HEK293 (cell line): Measurements from ENCODE around the gene CACNA2D4.

Source experiments
- CTCF ChIA-PET: fragments of 350-600 bp; formaldehyde crosslinking; extraction: SDS; loops from one replicate; lab custom pipeline; 2021; ENCODE audit warnings: antibody characterized with exemption; lab: Yijun Ruan, JAX
- POLR2A ChIA-PET: fragments of 300-600 bp; formaldehyde crosslinking; extraction: SDS; loops from one replicate; lab custom pipeline; 2020; ENCODE audit warnings: antibody characterized with exemption, inconsistent platforms; lab: Yijun Ruan, JAX
- H3K27ac ChIP-seq: fragments of 200-500 bp; sonication (Bioruptor generic); 2 replicates; pipeline ENCODE4 v1.5.1; 2014; ENCODE audit warnings: low read depth, low read length, control low read depth, inconsistent platforms; ENCODE audit errors: extremely low read depth
- H3K36me3 ChIP-seq, 2 experiments: fragments of 200-500 bp in 1 of 2; sonication (Bioruptor generic) in 1 of 2; 1 replicate in 1 of 2; 2 replicates in 1 of 2; pipeline ENCODE4 v1.5.1; 2014 to 2017; ENCODE audit warnings: inconsistent platforms in 2 of 2, low read length in 2 of 2; ENCODE audit not compliant: control insufficient read depth in 2 of 2, insufficient read depth in 1 of 2
- H3K4me1 ChIP-seq: fragments of 200-500 bp; sonication (Bioruptor generic); 2 replicates; pipeline ENCODE4 v1.5.1; 2014; ENCODE audit warnings: mild to moderate bottlenecking, low read length, inconsistent platforms; ENCODE audit not compliant: control insufficient read depth, insufficient read depth
- H3K4me3 ChIP-seq: 2 replicates; pipeline ENCODE4 v1.5.1; 2011; ENCODE audit warnings: low read depth, mild to moderate bottlenecking, control low read depth, low read length, moderate library complexity
- H3K9me3 ChIP-seq: fragments of 200-500 bp; sonication (Bioruptor generic); 2 replicates; pipeline ENCODE4 v1.5.1; 2014; ENCODE audit warnings: low read depth, low read length, inconsistent platforms; ENCODE audit not compliant: control insufficient read depth, insufficient read depth
- AEBP2 ChIP-seq: fragments of 450-650 bp; formaldehyde crosslinking; IDR thresholded peaks from 2 replicates; pipeline ENCODE4 v1.5.1; 2016; ENCODE audit warnings: missing biosample characterization, missing genetic modification characterization, borderline replicate concordance
- CTCF ChIP-seq: fragments of 450-650 bp; formaldehyde crosslinking; IDR thresholded peaks from 2 replicates; pipeline ENCODE4 v1.5.1; 2016; ENCODE audit warnings: missing biosample characterization, missing genetic modification characterization
- GLI4 ChIP-seq: fragments of 450-650 bp; formaldehyde crosslinking; IDR thresholded peaks from 2 replicates; pipeline ENCODE4 v1.5.1; 2016; ENCODE audit warnings: missing biosample characterization, missing genetic modification characterization
- MYNN ChIP-seq: fragments of 450-650 bp; formaldehyde crosslinking; IDR thresholded peaks from 2 replicates; pipeline ENCODE4 v1.5.1; 2016; ENCODE audit warnings: missing biosample characterization, missing genetic modification characterization, borderline replicate concordance
- SP2 ChIP-seq: fragments of 450-650 bp; formaldehyde crosslinking; IDR thresholded peaks from 2 replicates; pipeline ENCODE4 v1.5.1; 2016; ENCODE audit warnings: missing biosample characterization, missing genetic modification characterization
- ZBTB17 ChIP-seq: fragments of 450-650 bp; formaldehyde crosslinking; IDR thresholded peaks from 2 replicates; pipeline ENCODE4 v1.5.1; 2016; ENCODE audit warnings: missing biosample characterization, missing genetic modification characterization
- ZBTB21 ChIP-seq: fragments of 450-650 bp; formaldehyde crosslinking; IDR thresholded peaks from 2 replicates; pipeline ENCODE4 v1.5.1; 2017; ENCODE audit warnings: missing biosample characterization, missing genetic modification characterization
- ZBTB6 ChIP-seq: fragments of 450-650 bp; formaldehyde crosslinking; IDR thresholded peaks from 2 replicates; pipeline ENCODE4 v1.5.1; 2017; ENCODE audit warnings: missing biosample characterization, missing genetic modification characterization
- ZNF121 ChIP-seq: fragments of 450-650 bp; formaldehyde crosslinking; IDR thresholded peaks from 2 replicates; pipeline ENCODE4 v1.5.1; 2016; ENCODE audit warnings: missing biosample characterization, missing genetic modification characterization
- ZNF280D ChIP-seq: fragments of 450-650 bp; formaldehyde crosslinking; IDR thresholded peaks from 2 replicates; pipeline ENCODE4 v1.5.1; 2016; ENCODE audit warnings: missing biosample characterization, missing genetic modification characterization
- ZNF391 ChIP-seq: fragments of 450-650 bp; formaldehyde crosslinking; IDR thresholded peaks from 2 replicates; pipeline ENCODE4 v1.5.1; 2016; ENCODE audit warnings: low read depth, missing biosample characterization, missing genetic modification characterization, borderline replicate concordance
- ZNF433 ChIP-seq: fragments of 450-650 bp; formaldehyde crosslinking; IDR thresholded peaks from 2 replicates; pipeline ENCODE4 v1.5.1; 2016; ENCODE audit warnings: missing biosample characterization, missing genetic modification characterization, low read depth
- ZNF488 ChIP-seq: fragments of 450-650 bp; formaldehyde crosslinking; IDR thresholded peaks from 2 replicates; pipeline ENCODE4 v1.5.1; 2016; ENCODE audit warnings: missing biosample characterization, missing genetic modification characterization
- ZNF513 ChIP-seq: fragments of 450-650 bp; IDR thresholded peaks from 2 replicates; pipeline ENCODE4 v1.5.1; 2018; ENCODE audit warnings: missing biosample characterization, missing genetic modification characterization
- ZNF555 ChIP-seq: fragments of 450-650 bp; formaldehyde crosslinking; conservative IDR thresholded peaks from 2 replicates; pipeline ENCODE4 v1.5.1; 2017; ENCODE audit warnings: missing biosample characterization, mild to moderate bottlenecking, missing genetic modification characterization, inconsistent platforms
- ZNF585B ChIP-seq: fragments of 450-650 bp; formaldehyde crosslinking; IDR thresholded peaks from 2 replicates; pipeline ENCODE4 v1.5.1; 2016; ENCODE audit warnings: missing biosample characterization, missing genetic modification characterization
- ZNF692 ChIP-seq: fragments of 450-650 bp; formaldehyde crosslinking; IDR thresholded peaks from 2 replicates; pipeline ENCODE4 v1.5.1; 2016; ENCODE audit warnings: missing biosample characterization, missing genetic modification characterization
- ZNF707 ChIP-seq: fragments of 450-650 bp; formaldehyde crosslinking; IDR thresholded peaks from 2 replicates; pipeline ENCODE4 v1.5.1; 2016; ENCODE audit warnings: missing biosample characterization, missing genetic modification characterization
- ZNF76 ChIP-seq: fragments of 450-650 bp; formaldehyde crosslinking; IDR thresholded peaks from 2 replicates; pipeline ENCODE4; 2016; ENCODE audit warnings: low read depth, missing biosample characterization, missing genetic modification characterization, borderline replicate concordance
- ZNF776 ChIP-seq: fragments of 450-650 bp; formaldehyde crosslinking; IDR thresholded peaks from 2 replicates; pipeline ENCODE4 v1.5.0; 2017; ENCODE audit warnings: missing biosample characterization, missing genetic modification characterization, borderline replicate concordance
- ZSCAN18 ChIP-seq: fragments of 450-650 bp; formaldehyde crosslinking; IDR thresholded peaks from 2 replicates; pipeline ENCODE4 v1.5.1; 2016; ENCODE audit warnings: missing biosample characterization, missing genetic modification characterization

CACNA2D4 gene

GRCh38 chr12:1750300-1750699, 168.2 kb downstream of the CACNA2D4 start:
- Histone ChIP-seq H3K27ac (no peak overlapping the region), H3K36me3 (peaks cover 0 to 6% of the 10 kb centered on the region in 2 experiments; a peak in 1 of 3 replicates), H3K4me3 (no peak overlapping the region), H3K9me3 (no peaks in the 10 kb centered on the region), H3K4me1 (no peaks in the 10 kb centered on the region)
- ChIA-PET CTCF (no interaction called here), POLR2A (no interaction called here)
- no peak for TF ChIP-seq ZBTB6 (tag by site-specific recombination)
- peak; percentile 56; the same call in 1 of the 2 replicates for TF ChIP-seq ZNF121
- no peak for TF ChIP-seq ZSCAN18 (tag by site-specific recombination)

GRCh38 chr12:1749019-1749418, 169.4 kb downstream of the CACNA2D4 start:
- no peak for TF ChIP-seq ZNF692 (tag by site-specific recombination)
- no peak for TF ChIP-seq ZBTB21 (tag by site-specific recombination)
- no peak for TF ChIP-seq GLI4 (tag by site-specific recombination)
- no peak for TF ChIP-seq ZBTB17 (tag by site-specific recombination)
- no peak for TF ChIP-seq CTCF (tag by site-specific recombination)
- no peak for TF ChIP-seq ZNF707 (tag by site-specific recombination)
- TF ChIP-seq ZNF391 (tag by site-specific recombination): no peak
- TF ChIP-seq ZNF585B (tag by site-specific recombination): no peak
- no peak for TF ChIP-seq ZNF76 (tag by site-specific recombination)
- no peak for TF ChIP-seq ZNF776 (tag by site-specific recombination)
- no peak for TF ChIP-seq SP2 (tag by site-specific recombination)
- no peak for TF ChIP-seq MYNN
- no peak for TF ChIP-seq ZNF280D (tag by site-specific recombination)
- TF ChIP-seq ZNF488 (tag by site-specific recombination): no peak
- TF ChIP-seq AEBP2: no peak
- TF ChIP-seq ZNF555: no peak
- no peak for TF ChIP-seq ZNF433
- TF ChIP-seq ZNF121: no peak
- no peak for TF ChIP-seq ZNF513 (tag by site-specific recombination)
- TF ChIP-seq, all 188 proteins: peak for 0
- H3K9me3 ChIP-seq: no peaks in the 10 kb centered on the region
- peaks cover 0 to under 1% of the 10 kb centered on the region in 2 experiments; a peak in 2 of 3 replicates for H3K36me3 ChIP-seq
- POLR2A ChIA-PET: no interaction called here
- CTCF ChIA-PET: interaction anchor here (0.7 kb wide), 1 partner anchor 30 kb away, joined by 3 read pairs; no protein-coding TSS in a partner anchor
- H3K4me3 ChIP-seq: no peak overlapping the region
- no peak overlapping the region for H3K27ac ChIP-seq
- H3K4me1 ChIP-seq: no peaks in the 10 kb centered on the region
